B cell (primary cell): ENCODE data around the gene GRIK2. TPM values are rescaled to one million over a fixed set of nuclear protein-coding genes. Genes with fewer than 3 reads are reported as not detected.

Source experiments
- ATAC-seq: fragments of 200-7000 bp; cut with Tn5 transposase; one replicate; pipeline ENCODE4 v1.10.0; 2021; ENCODE audit warnings: low read depth, mild to moderate bottlenecking, moderate number of reproducible peaks, moderate library complexity
- CTCF ChIA-PET: fragments of 350-600 bp; sonication (Branson Sonifier 250); formaldehyde crosslinking; loops from one replicate; lab custom pipeline; 2021; ENCODE audit warnings: antibody characterized with exemption, inconsistent platforms; lab: Charles Lee
- POLR2A ChIA-PET: fragments of 350-600 bp; sonication (Branson Sonifier 250); formaldehyde crosslinking; loops from one replicate; lab custom pipeline; 2021; ENCODE audit warnings: antibody characterized with exemption; lab: Charles Lee
- DNase-seq: peaks from one replicate; pipeline ENCODE4 v3.0.0; 2013
- H2AFZ ChIP-seq: 2 replicates; pipeline ENCODE4 v1.6.1; 2012; ENCODE audit warnings: mild to moderate bottlenecking, low read depth, low read length; ENCODE audit not compliant: insufficient read depth, poor library complexity, severe bottlenecking
- H3K27ac ChIP-seq, 2 donors: 1 replicate in 1 of 2; 2 replicates in 1 of 2; pipeline ENCODE4 v1.5.1; 2012 to 2013; ENCODE audit warnings: low read length in 2 of 2, mild to moderate bottlenecking in 2 of 2, moderate library complexity in 1 of 2
- H3K27me3 ChIP-seq, 4 experiments: fragments of 200-600 bp in 1 of 4; sonication (generic) in 1 of 4; replicated peaks in 1 of 4; 1 replicate in 2 of 4; 2 replicates in 2 of 4; pipeline versions ENCODE4 v1.6.1 to v1.7.0; 2013 to 2016; ENCODE audit warnings: low read length in 3 of 4, mild to moderate bottlenecking in 2 of 4, mixed read lengths in 1 of 4, moderate library complexity in 1 of 4; ENCODE audit not compliant: insufficient read depth in 4 of 4, control insufficient read depth in 3 of 4; ENCODE audit errors: control extremely low read depth in 1 of 4
- H3K36me3 ChIP-seq, 2 experiments: replicated peaks in 1 of 2; 1 replicate in 1 of 2; 2 replicates in 1 of 2; pipeline versions ENCODE4 v1.6.1 to v1.7.1; 2013; ENCODE audit warnings: low read length in 1 of 2; ENCODE audit not compliant: insufficient read depth in 2 of 2, control insufficient read depth in 1 of 2; ENCODE audit errors: control extremely low read depth in 1 of 2, extremely low read depth in 1 of 2
- H3K4me1 ChIP-seq, 2 donors: fragments of 200-600 bp in 1 of 2; sonication (generic) in 1 of 2; 1 replicate in 1 of 2; 2 replicates in 1 of 2; pipeline versions ENCODE4 v1.5.1 to v1.6.1; 2013 to 2017; ENCODE audit warnings: low read length in 2 of 2; ENCODE audit not compliant: control insufficient read depth in 2 of 2, insufficient read depth in 2 of 2
- H3K4me2 ChIP-seq: replicated peaks from 2 replicates; pipeline ENCODE3; 2012; ENCODE audit warnings: mild to moderate bottlenecking, low read depth, low read length; ENCODE audit not compliant: poor library complexity, severe bottlenecking
- H3K4me3 ChIP-seq, 5 experiments: fragments of 200-600 bp in 1 of 5; sonication (generic) in 1 of 5; 1 replicate in 3 of 5; 2 replicates in 2 of 5; pipeline versions ENCODE4 v1.5.1 to v1.7.0; 2011 to 2016; ENCODE audit warnings: low read length in 4 of 5, mild to moderate bottlenecking in 4 of 5, low read depth in 2 of 5, control low read depth in 1 of 5, moderate library complexity in 1 of 5; ENCODE audit not compliant: insufficient read depth in 1 of 5; ENCODE audit errors: control extremely low read depth in 1 of 5, extremely low read depth in 1 of 5
- H3K79me2 ChIP-seq: fragments of 200-600 bp; sonication (generic); one replicate; pipeline ENCODE4 v1.6.0; 2016; ENCODE audit warnings: low read length; ENCODE audit not compliant: control insufficient read depth, insufficient read depth
- H3K9ac ChIP-seq: fragments of 200-600 bp; sonication (generic); 2 replicates; pipeline ENCODE4 v1.6.1; 2017; ENCODE audit warnings: mild to moderate bottlenecking, low read length, moderate library complexity
- H3K9me3 ChIP-seq, 3 donors: one replicate each; pipeline versions ENCODE4 v1.6.1 to v1.7.1; 2013; ENCODE audit warnings: low read length in 2 of 3; ENCODE audit not compliant: control insufficient read depth in 2 of 3, insufficient read depth in 1 of 3; ENCODE audit errors: control extremely low read depth in 1 of 3
- H4K20me1 ChIP-seq: 2 replicates; pipeline ENCODE4 v1.6.0; 2012; ENCODE audit warnings: mild to moderate bottlenecking, low read length; ENCODE audit not compliant: insufficient read depth, control insufficient read depth, poor library complexity, severe bottlenecking
- H3K27ac Mint-ChIP-seq: one replicate; pipeline ENCODE4 v1.8.0; 2021; ENCODE audit warnings: mixed read lengths
- H3K27me3 Mint-ChIP-seq: one replicate; pipeline ENCODE4 v1.8.0; 2021; ENCODE audit warnings: mixed read lengths
- H3K4me1 Mint-ChIP-seq: one replicate; pipeline ENCODE4 v1.8.0; 2021; ENCODE audit warnings: mixed read lengths
- H3K4me3 Mint-ChIP-seq: one replicate; pipeline ENCODE4 v1.8.0; 2021; ENCODE audit warnings: mixed read lengths
- H3K9me3 Mint-ChIP-seq: one replicate; pipeline ENCODE4 v1.8.0; 2022; ENCODE audit warnings: mixed read lengths; ENCODE audit not compliant: insufficient read depth
- CTCF ChIP-seq: fragments of 200-600 bp; IDR thresholded peaks from one replicate; pipeline ENCODE4 v1.8.0; 2022; ENCODE audit warnings: antibody characterized with exemption, mild to moderate bottlenecking
- EZH2 ChIP-seq: IDR thresholded peaks from 2 replicates; pipeline ENCODE4 v1.6.1; 2012; ENCODE audit warnings: borderline replicate concordance, low read depth, mild to moderate bottlenecking, moderate library complexity, low read length; ENCODE audit not compliant: insufficient read depth, poor library complexity, severe bottlenecking
- WGBS: methylation state at CpG from one replicate; pipeline ENCODE4 v1.1.5; 2013; ENCODE audit warnings: missing lambda C conversion rate; ENCODE audit not compliant: insufficient coverage; 5-methylcytosine and 5-hydroxymethylcytosine counted together
- intact Hi-C: fragments of 100-400 bp; cut with micrococcal nuclease; formaldehyde crosslinking; loops from one replicate; pipeline ENCODE4 v1.10.0; 2022
- polyA plus RNA-seq: library from polyadenylated mRNA; depleted of rRNA; stranded (reverse); fragments of >200 nt; gene quantifications from 2 replicates; pipeline ENCODE4 v1.2.3, GENCODE V29; 2012
- total RNA-seq, 2 donors: library from RNA; stranded (reverse); fragments of 120-200 nt in 1 of 2; gene quantifications; 1 replicate in 1 of 2; 2 replicates in 1 of 2; pipeline versions ENCODE4 v1.2.3 to v1.2.4, GENCODE V29; 2013 to 2022

GRIK2 gene
- total and polyA plus RNA-seq, 2 donors (not counting 1 experiment from before 2014, with no cell fraction given): not detected

GRCh38 chr6:101614774-101615173, 221.3 kb downstream of the GRIK2 start:
- ChIA-PET CTCF (no interaction called here), POLR2A (no interaction called here)
- Histone ChIP-seq H3K27me3 (no peaks in the 10 kb centered on the region), H3K9me3 (no peaks in the 10 kb centered on the region), H2AFZ (no peak overlapping the region), H3K79me2 (no peaks in the 10 kb centered on the region), H3K4me2 (no peak overlapping the region), H3K27ac (no peak overlapping the region), H3K36me3 (no peaks in the 10 kb centered on the region), H4K20me1 (no peaks in the 10 kb centered on the region), H3K4me1 (no peaks in the 10 kb centered on the region), H3K9ac (no peak overlapping the region), H3K4me3 (no peak overlapping the region)
- no peaks in the 10 kb centered on the region for H3K27me3 Mint-ChIP-seq
- TF ChIP-seq CTCF (no peak), EZH2 (no peak)
- no peak for DNase-seq
- no peak overlapping the region for H3K27ac Mint-ChIP-seq
- WGBS: no CpG with 5 or more reads among the region's 1 CpG
- no peaks in the 10 kb centered on the region for H3K9me3 Mint-ChIP-seq
- no peaks in the 10 kb centered on the region for H3K4me1 Mint-ChIP-seq
- no peak overlapping the region for H3K4me3 Mint-ChIP-seq
- intact Hi-C loops: no loop called here
- no peak for ATAC-seq

- no peak overlapping the region for H3K4me2 ChIP-seq
- 85% methylated on average over 3 of the region's 6 CpGs for WGBS
- TF ChIP-seq CTCF (no peak), EZH2 (no peak)
- CTCF ChIA-PET: no interaction called here
- ATAC-seq (no peak), DNase-seq (no peak)
- no peaks in the 10 kb centered on the region for H4K20me1 ChIP-seq
- H3K4me3 ChIP-seq: no peak overlapping the region
- no peak overlapping the region for H3K4me3 Mint-ChIP-seq
- H3K9me3 ChIP-seq: no peaks in the 10 kb centered on the region
- POLR2A ChIA-PET: no interaction called here
- no peaks in the 10 kb centered on the region for H3K79me2 ChIP-seq
- no peaks in the 10 kb centered on the region for H3K36me3 ChIP-seq
- H3K27ac ChIP-seq: no peak overlapping the region
- intact Hi-C loops: no loop called here
- H3K4me1 Mint-ChIP-seq: no peaks in the 10 kb centered on the region
- H3K4me1 ChIP-seq: no peaks in the 10 kb centered on the region
- no peak overlapping the region for H2AFZ ChIP-seq
- no peaks in the 10 kb centered on the region for H3K27me3 ChIP-seq
- no peak overlapping the region for H3K9ac ChIP-seq
- H3K9me3 Mint-ChIP-seq: no peaks in the 10 kb centered on the region
- no peak overlapping the region for H3K27ac Mint-ChIP-seq
- H3K27me3 Mint-ChIP-seq: no peaks in the 10 kb centered on the region
These were observed 232.8 kb downstream of the GRIK2 start for GRCh38 chr6:101626269-101626668.
